ENCODE results near the gene LRPAP1. TPM values are rescaled to one million over a fixed set of nuclear protein-coding genes. Genes with fewer than 3 reads are reported as not detected.

Gene LRPAP1
- total and polyA plus RNA-seq, 2 experiments from 2014 or later: 63.0 to 82.5 TPM

DNA sequence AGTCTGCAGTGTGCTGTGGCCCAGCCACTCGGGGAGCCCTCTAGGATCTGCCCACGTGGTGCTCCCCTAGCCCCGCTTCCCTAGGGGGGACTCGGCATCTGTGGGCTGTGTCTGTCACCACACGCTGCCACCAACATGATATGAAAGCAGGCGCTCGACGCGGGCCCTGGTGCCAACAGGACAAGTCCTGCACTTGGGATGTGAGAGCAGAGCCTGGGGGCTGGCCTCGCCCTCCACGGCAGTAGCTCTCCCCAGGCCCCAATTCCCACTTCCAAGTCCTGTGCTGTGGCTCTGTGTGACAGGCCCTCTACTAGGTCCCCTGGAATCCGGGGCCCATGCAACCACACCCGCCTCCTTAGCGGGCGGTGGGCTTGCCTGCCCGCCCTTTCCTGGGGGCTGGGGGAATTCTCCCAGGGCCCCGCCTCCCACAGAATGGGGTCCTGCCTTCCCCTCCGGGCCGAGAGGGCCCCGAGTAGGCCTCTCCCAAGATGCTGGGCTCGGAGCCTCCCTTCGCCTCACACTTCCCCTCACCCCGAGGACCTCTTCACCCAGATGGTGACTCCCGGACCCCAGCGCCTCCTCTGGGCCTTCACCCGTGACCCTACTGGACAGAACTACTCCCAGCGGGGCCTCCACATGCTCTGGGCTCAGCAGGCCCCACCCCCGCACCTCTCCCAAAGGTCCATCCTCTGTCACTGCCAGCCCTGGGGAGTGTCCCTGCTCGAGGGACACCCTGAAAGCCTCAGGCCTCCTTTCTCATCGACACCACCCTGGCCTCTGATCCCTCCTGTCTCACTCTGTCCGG is 11.2 kb downstream of the LRPAP1 start:
- peaks cover 5% of the 10 kb centered on the region; the same call in 1 of the 2 replicates for H4K20me1 ChIP-seq (replicated peaks; ENCODE audit: insufficient read depth)
- H3K4me3 ChIP-seq: no peak overlapping the region
- H3K27ac Mint-ChIP-seq: no peak overlapping the region
- no peak overlapping the region for H3K4me2 ChIP-seq
- no peaks in the 10 kb centered on the region; the same call in 1 of the 2 replicates for H3K79me2 ChIP-seq (replicated peaks; ENCODE audit: insufficient read depth)
- no peak for DNase-seq (ENCODE audit: low spot score)
- peaks cover 5% of the 10 kb centered on the region for H3K27me3 Mint-ChIP-seq (ENCODE audit: insufficient read depth, low read depth, poor library complexity)
- no peak overlapping the region for H2AFZ ChIP-seq
- H3K4me3 Mint-ChIP-seq: no peak overlapping the region
- H3K27me3 ChIP-seq (ENCODE audit: insufficient read depth): no peaks in the 10 kb centered on the region
- H3K27ac ChIP-seq (ENCODE audit: low read depth): no peak overlapping the region
- H3K9me3 Mint-ChIP-seq: no peaks in the 10 kb centered on the region
- TF ChIP-seq, protein P1, sequence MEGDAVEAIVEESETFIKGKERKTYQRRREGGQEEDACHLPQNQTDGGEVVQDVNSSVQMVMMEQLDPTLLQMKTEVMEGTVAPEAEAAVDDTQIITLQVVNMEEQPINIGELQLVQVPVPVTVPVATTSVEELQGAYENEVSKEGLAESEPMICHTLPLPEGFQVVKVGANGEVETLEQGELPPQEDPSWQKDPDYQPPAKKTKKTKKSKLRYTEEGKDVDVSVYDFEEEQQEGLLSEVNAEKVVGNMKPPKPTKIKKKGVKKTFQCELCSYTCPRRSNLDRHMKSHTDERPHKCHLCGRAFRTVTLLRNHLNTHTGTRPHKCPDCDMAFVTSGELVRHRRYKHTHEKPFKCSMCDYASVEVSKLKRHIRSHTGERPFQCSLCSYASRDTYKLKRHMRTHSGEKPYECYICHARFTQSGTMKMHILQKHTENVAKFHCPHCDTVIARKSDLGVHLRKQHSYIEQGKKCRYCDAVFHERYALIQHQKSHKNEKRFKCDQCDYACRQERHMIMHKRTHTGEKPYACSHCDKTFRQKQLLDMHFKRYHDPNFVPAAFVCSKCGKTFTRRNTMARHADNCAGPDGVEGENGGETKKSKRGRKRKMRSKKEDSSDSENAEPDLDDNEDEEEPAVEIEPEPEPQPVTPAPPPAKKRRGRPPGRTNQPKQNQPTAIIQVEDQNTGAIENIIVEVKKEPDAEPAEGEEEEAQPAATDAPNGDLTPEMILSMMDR (conservative IDR thresholded peaks at IDR 0.05; ENCODE audit: low read depth in 2 of 2): no peak
- TF ChIP-seq, protein P2, sequence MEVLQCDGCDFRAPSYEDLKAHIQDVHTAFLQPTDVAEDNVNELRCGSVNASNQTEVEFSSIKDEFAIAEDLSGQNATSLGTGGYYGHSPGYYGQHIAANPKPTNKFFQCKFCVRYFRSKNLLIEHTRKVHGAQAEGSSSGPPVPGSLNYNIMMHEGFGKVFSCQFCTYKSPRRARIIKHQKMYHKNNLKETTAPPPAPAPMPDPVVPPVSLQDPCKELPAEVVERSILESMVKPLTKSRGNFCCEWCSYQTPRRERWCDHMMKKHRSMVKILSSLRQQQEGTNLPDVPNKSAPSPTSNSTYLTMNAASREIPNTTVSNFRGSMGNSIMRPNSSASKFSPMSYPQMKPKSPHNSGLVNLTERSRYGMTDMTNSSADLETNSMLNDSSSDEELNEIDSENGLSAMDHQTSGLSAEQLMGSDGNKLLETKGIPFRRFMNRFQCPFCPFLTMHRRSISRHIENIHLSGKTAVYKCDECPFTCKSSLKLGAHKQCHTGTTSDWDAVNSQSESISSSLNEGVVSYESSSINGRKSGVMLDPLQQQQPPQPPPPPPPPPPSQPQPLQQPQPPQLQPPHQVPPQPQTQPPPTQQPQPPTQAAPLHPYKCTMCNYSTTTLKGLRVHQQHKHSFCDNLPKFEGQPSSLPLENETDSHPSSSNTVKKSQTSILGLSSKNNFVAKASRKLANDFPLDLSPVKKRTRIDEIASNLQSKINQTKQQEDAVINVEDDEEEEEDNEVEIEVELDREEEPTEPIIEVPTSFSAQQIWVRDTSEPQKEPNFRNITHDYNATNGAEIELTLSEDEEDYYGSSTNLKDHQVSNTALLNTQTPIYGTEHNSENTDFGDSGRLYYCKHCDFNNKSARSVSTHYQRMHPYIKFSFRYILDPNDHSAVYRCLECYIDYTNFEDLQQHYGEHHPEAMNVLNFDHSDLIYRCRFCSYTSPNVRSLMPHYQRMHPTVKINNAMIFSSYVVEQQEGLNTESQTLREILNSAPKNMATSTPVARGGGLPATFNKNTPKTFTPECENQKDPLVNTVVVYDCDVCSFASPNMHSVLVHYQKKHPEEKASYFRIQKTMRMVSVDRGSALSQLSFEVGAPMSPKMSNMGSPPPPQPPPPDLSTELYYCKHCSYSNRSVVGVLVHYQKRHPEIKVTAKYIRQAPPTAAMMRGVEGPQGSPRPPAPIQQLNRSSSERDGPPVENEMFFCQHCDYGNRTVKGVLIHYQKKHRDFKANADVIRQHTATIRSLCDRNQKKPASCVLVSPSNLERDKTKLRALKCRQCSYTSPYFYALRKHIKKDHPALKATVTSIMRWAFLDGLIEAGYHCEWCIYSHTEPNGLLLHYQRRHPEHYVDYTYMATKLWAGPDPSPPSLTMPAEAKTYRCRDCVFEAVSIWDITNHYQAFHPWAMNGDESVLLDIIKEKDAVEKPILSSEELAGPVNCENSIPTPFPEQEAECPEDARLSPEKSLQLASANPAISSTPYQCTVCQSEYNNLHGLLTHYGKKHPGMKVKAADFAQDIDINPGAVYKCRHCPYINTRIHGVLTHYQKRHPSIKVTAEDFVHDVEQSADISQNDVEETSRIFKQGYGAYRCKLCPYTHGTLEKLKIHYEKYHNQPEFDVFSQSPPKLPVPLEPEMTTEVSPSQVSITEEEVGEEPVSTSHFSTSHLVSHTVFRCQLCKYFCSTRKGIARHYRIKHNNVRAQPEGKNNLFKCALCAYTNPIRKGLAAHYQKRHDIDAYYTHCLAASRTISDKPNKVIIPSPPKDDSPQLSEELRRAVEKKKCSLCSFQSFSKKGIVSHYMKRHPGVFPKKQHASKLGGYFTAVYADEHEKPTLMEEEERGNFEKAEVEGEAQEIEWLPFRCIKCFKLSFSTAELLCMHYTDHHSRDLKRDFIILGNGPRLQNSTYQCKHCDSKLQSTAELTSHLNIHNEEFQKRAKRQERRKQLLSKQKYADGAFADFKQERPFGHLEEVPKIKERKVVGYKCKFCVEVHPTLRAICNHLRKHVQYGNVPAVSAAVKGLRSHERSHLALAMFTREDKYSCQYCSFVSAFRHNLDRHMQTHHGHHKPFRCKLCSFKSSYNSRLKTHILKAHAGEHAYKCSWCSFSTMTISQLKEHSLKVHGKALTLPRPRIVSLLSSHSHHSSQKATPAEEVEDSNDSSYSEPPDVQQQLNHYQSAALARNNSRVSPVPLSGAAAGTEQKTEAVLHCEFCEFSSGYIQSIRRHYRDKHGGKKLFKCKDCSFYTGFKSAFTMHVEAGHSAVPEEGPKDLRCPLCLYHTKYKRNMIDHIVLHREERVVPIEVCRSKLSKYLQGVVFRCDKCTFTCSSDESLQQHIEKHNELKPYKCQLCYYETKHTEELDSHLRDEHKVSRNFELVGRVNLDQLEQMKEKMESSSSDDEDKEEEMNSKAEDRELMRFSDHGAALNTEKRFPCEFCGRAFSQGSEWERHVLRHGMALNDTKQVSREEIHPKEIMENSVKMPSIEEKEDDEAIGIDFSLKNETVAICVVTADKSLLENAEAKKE (CRISPR knock-in tag; IDR thresholded peaks at IDR 0.05): no peak
- TF ChIP-seq, protein P3, sequence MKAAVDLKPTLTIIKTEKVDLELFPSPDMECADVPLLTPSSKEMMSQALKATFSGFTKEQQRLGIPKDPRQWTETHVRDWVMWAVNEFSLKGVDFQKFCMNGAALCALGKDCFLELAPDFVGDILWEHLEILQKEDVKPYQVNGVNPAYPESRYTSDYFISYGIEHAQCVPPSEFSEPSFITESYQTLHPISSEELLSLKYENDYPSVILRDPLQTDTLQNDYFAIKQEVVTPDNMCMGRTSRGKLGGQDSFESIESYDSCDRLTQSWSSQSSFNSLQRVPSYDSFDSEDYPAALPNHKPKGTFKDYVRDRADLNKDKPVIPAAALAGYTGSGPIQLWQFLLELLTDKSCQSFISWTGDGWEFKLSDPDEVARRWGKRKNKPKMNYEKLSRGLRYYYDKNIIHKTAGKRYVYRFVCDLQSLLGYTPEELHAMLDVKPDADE (IDR thresholded peaks at IDR 0.05): no peak
- TF ChIP-seq JUNB (IDR thresholded peaks at IDR 0.05; ENCODE audit: unreplicated experiment) (no peak), ZNF114 (CRISPR knock-in tag; IDR thresholded peaks at IDR 0.05) (no peak)
- no peak for ATAC-seq
- peaks cover 51% of the 10 kb centered on the region for H3K36me3 Mint-ChIP-seq (ENCODE audit: low read depth)
- H3K4me1 Mint-ChIP-seq: peaks cover 7% of the 10 kb centered on the region; the same call in 2 of the 3 replicates
- H3K9me2 ChIP-seq (ENCODE audit: insufficient read depth): no peaks in the 10 kb centered on the region
- no peaks in the 10 kb centered on the region for H3F3A ChIP-seq (replicated peaks; ENCODE audit: low read depth)
- H3K36me3 ChIP-seq (ENCODE audit: insufficient read depth): peaks cover 20% of the 10 kb centered on the region; the same call in 1 of the 2 replicates
- no peaks in the 10 kb centered on the region for H3K4me1 ChIP-seq (ENCODE audit: insufficient read depth)
